Esophagus muscularis mucosa (tissue), 4 donors: ENCODE results near the gene KCNH1. TPM values are rescaled to one million over a fixed set of nuclear protein-coding genes. Genes with fewer than 3 reads are reported as not detected.

Source experiments
- DNase-seq: peaks from one replicate; pipeline ENCODE4 v3.0.0-alpha.2; 2017; ENCODE audit errors: extremely low spot score
- H3K27ac ChIP-seq, 4 donors: fragments of 200-600 bp; sonication (generic); replicated peaks in 1 of 4; 1 replicate in 3 of 4; 2 replicates in 1 of 4; pipeline ENCODE4 v1.5.1; 2016 to 2019; ENCODE audit warnings: mild to moderate bottlenecking in 1 of 4
- H3K27me3 ChIP-seq, 4 donors: fragments of 200-600 bp; sonication (generic); one replicate each; pipeline versions ENCODE4 v1.5.1 to v1.6.0; 2016 to 2019
- H3K36me3 ChIP-seq, 4 donors: fragments of 200-600 bp; sonication (generic); one replicate each; pipeline ENCODE4 v1.5.1; 2016 to 2019
- H3K4me1 ChIP-seq, 4 donors: fragments of 200-600 bp; sonication (generic); one replicate each; pipeline ENCODE4 v1.5.1; 2016 to 2019
- H3K4me3 ChIP-seq, 4 donors: fragments of 200-600 bp; sonication (generic); 1 replicate in 2 of 4; 2 replicates in 2 of 4; pipeline ENCODE4 v1.5.1; 2016 to 2019; ENCODE audit warnings: mild to moderate bottlenecking in 4 of 4, moderate library complexity in 1 of 4
- H3K9me3 ChIP-seq, 4 donors: fragments of 200-600 bp; sonication (generic); 1 replicate in 3 of 4; 2 replicates in 1 of 4; pipeline ENCODE4 v1.5.1; 2016 to 2019
- CTCF ChIP-seq, 3 experiments: fragments of 200-600 bp in 2 of 3; fragments of 450-650 bp in 1 of 3; sonication (generic) in 2 of 3; IDR thresholded peaks; one replicate each; pipeline ENCODE4 v1.5.1; 2017 to 2019; ENCODE audit warnings: antibody characterized with exemption in 3 of 3, mild to moderate bottlenecking in 2 of 3, moderate library complexity in 1 of 3
- EP300 ChIP-seq: sonication (generic); formaldehyde crosslinking; IDR thresholded peaks from one replicate; pipeline ENCODE4 v1.6.1; 2017; ENCODE audit warnings: antibody characterized with exemption
- POLR2A ChIP-seq: fragments of 450-650 bp; IDR thresholded peaks from one replicate; pipeline ENCODE4 v1.6.1; 2017; ENCODE audit warnings: antibody characterized with exemption, moderate library complexity, mild to moderate bottlenecking, low read depth
- POLR2AphosphoS5 ChIP-seq, 2 donors: sonication (generic); formaldehyde crosslinking; IDR thresholded peaks; one replicate each; pipeline ENCODE4 v1.6.1; 2017; ENCODE audit warnings: antibody characterized with exemption in 2 of 2
- WGBS: methylation state at CpG from one replicate; pipeline ENCODE4 v1.1.5; 2018; 5-methylcytosine and 5-hydroxymethylcytosine counted together
- intact Hi-C: fragments of 100-400 bp; cut with DNase I; formaldehyde crosslinking; loops from one replicate; pipeline ENCODE4 v1.15.1; 2023
- total RNA-seq, 4 donors: library from RNA; depleted of rRNA; stranded (reverse); fragments of >200 nt; gene quantifications; one replicate each; pipeline versions ENCODE4 v1.1.0 to v1.2.1, GENCODE V29; 2016

KCNH1 gene
- total RNA-seq, 4 donors from 2014 or later: 0.11 to 0.78 (median 0.46) TPM

DNA sequence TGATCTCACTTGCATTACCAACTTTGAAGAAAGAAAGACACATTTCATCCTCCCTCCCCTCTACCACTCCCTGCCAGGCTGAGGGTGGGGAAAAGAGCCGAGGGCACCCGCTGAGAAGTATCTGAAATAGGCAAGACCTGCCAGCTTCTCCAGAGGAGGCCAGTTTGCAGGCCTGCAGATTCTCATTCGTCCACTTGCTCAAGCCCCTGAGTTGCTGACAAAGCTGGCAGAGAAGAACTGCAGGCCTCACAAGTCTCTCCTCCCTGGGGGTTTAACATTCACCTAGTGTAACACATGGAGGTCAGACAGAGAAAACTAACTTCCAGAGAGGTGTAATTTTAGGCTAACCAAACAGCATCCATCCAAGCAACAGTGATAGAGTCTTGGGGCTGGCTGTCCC, 428.9 kb downstream of the KCNH1 start:
- Histone ChIP-seq H3K27me3 (no peaks in the 10 kb centered on the region), H3K9me3 (peaks cover 0 to 5% (median 0%) of the 10 kb centered on the region in 4 donors), H3K4me1 (peaks cover 0 to 6% (median 6%) of the 10 kb centered on the region in 4 donors), H3K36me3 (no peaks in the 10 kb centered on the region), H3K27ac (no peak overlapping the region), H3K4me3 (no peak overlapping the region)
- no peak for DNase-seq
- 80% methylated on average over 3 of the region's 3 CpGs for WGBS
- intact Hi-C loops: no loop called here
- TF ChIP-seq EP300 (no peak), POLR2A (no peak), CTCF (IDR thresholded peaks at IDR 0.05) (no peak), POLR2AphosphoS5 (IDR thresholded peaks at IDR 0.05) (no peak)

DNA sequence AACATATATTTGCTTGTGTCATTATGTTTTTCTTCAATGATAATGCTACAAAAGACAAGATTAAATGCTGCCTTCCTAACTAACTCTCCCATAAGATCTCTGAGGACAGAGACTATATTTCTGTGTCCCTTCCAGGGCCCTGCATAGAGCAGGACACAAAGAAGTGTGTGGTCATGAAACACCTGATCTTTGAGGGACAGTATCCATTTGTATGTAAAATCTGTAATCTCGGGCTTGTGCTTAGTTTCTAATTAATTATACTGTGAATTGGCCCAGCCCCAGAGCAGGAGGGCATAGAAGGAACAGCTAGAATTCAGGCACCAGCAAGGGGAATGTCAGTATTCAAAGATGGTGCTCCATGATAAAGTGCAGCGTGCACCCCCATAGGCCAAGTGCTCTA, 430.4 kb downstream of the KCNH1 start:
- Histone ChIP-seq H3K4me3 (no peak overlapping the region), H3K27me3 (no peaks in the 10 kb centered on the region), H3K4me1 (peaks cover 0 to 7% (median 6%) of the 10 kb centered on the region in 4 donors), H3K27ac (no peak overlapping the region), H3K9me3 (peaks cover 0 to 5% (median 0%) of the 10 kb centered on the region in 4 donors), H3K36me3 (no peaks in the 10 kb centered on the region)
- TF ChIP-seq POLR2A: no peak
- no peak for TF ChIP-seq CTCF (IDR thresholded peaks at IDR 0.05)
- no peak for TF ChIP-seq POLR2AphosphoS5 (IDR thresholded peaks at IDR 0.05)
- TF ChIP-seq EP300: no peak
- intact Hi-C loops: no loop called here
- no peak for DNase-seq
- whole genome bisulfite sequencing: 74% methylated on average over 2 of the region's 2 CpGs

GRCh38 chr1:210702506-210702905, 431.4 kb downstream of the KCNH1 start:
- TF ChIP-seq EP300 (no peak), POLR2A (no peak), POLR2AphosphoS5 (IDR thresholded peaks at IDR 0.05) (no peak), CTCF (IDR thresholded peaks at IDR 0.05) (no peak)
- peaks cover 0 to 5% (median 0%) of the 10 kb centered on the region in 4 donors for H3K9me3 ChIP-seq
- no peaks in the 10 kb centered on the region for H3K27me3 ChIP-seq
- H3K4me1 ChIP-seq: peaks cover 0 to 7% (median 6%) of the 10 kb centered on the region in 4 donors
- WGBS: 96% methylated on average over 2 of the region's 2 CpGs
- intact Hi-C loops: no loop called here
- H3K27ac ChIP-seq: no peak overlapping the region
- H3K36me3 ChIP-seq: no peaks in the 10 kb centered on the region
- no peak overlapping the region for H3K4me3 ChIP-seq
- DNase-seq: no peak

DNA sequence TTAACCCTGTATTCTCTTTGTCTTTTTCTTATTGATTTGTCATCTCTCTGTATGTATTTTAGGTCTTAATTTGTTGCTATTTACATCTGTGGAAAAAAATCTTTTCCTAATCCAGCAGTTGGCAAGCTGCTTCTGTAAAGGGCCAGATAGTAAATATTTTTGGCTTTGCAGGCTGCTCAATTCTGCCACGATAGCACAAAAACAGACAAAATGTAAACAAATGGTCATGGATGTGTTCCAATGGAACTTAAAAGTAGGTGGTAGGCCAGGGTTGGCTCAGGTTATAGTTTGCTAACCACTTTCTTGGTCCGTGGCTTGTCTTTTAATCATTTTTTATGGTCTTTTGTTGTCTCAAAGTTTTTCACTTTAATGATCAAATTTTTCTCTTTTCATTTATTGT, 433.4 kb downstream of the KCNH1 start:
- intact Hi-C loops: no loop called here

More for the DNA sequence above, 433.4 kb downstream of the KCNH1 start:
- TF ChIP-seq CTCF (IDR thresholded peaks at IDR 0.05): no peak
- TF ChIP-seq POLR2AphosphoS5 (IDR thresholded peaks at IDR 0.05): no peak
- no peak for TF ChIP-seq EP300
- no peak for TF ChIP-seq POLR2A
- 40% methylated on average over 2 of the region's 2 CpGs for WGBS
- Histone ChIP-seq H3K27ac (no peak overlapping the region), H3K36me3 (no peaks in the 10 kb centered on the region), H3K9me3 (peaks cover 0 to 5% (median 0%) of the 10 kb centered on the region in 4 donors), H3K4me3 (no peak overlapping the region), H3K27me3 (no peaks in the 10 kb centered on the region), H3K4me1 (peaks cover 0 to 7% (median 6%) of the 10 kb centered on the region in 4 donors)
- DNase-seq: no peak
